Measurements from ENCODE around the gene WWOX.

DNA sequence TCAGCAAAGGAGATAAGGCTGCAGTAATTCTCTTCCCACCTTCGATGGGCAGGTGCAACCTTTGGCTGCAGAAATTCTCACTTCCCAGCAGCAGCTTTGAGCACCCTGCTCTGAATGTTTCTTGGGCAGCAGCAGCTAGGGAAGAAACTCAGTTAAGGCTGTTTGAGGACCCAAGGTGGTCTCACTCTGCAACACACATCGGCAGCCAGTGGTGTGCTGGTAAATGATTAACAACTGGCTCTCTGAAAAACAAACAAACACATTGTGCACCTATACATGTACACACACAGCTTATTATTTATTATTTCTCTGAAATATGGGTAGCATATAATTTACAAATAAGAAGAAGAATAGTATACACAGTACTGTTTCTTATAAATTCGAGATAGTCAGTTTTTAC, 685.8 kb downstream of the WWOX start:
- TF ChIP-seq POLR2A (IDR thresholded peaks at IDR 0.05; ENCODE audit: low read length) (no peak), GATA1 (IDR thresholded peaks at IDR 0.05; ENCODE audit: low read depth, low read length) (no peak)
